WTC11 (cell line): Measurements from ENCODE around the gene BICDL2. TPM values are rescaled to one million over a fixed set of nuclear protein-coding genes. Genes with fewer than 3 reads are reported as not detected.
A peak's percentile ranks its signal among the peaks of the same experiment; 100 is the strongest.

Experiments
- ATAC-seq: fragments of 200-7000 bp; cut with Tn5 transposase; 2 replicates; pipeline ENCODE4 v1.10.0; 2021; ENCODE audit warnings: mild to moderate bottlenecking, moderate library complexity
- CTCF ChIA-PET: fragments of 300-600 bp; sonication (Branson Sonifier 250); formaldehyde crosslinking; loops from one replicate; lab custom pipeline; 2021; ENCODE audit warnings: antibody characterized with exemption; lab: Charles Lee
- POLR2A ChIA-PET: fragments of 350-600 bp; sonication (Branson Sonifier 250); formaldehyde crosslinking; loops from one replicate; lab custom pipeline; 2021; ENCODE audit warnings: antibody characterized with exemption; lab: Charles Lee
- DNase-seq: peaks from one replicate; pipeline ENCODE4 v3.0.0; 2021; ENCODE audit warnings: low spot score
- H3K27ac Mint-ChIP-seq: 2 replicates; pipeline ENCODE4 v1.8.0; 2021; ENCODE audit warnings: mixed read lengths
- H3K27me3 Mint-ChIP-seq: 2 replicates; pipeline ENCODE4 v1.8.0; 2021; ENCODE audit warnings: low read depth, mild to moderate bottlenecking, moderate library complexity, mixed read lengths
- H3K36me3 Mint-ChIP-seq: 2 replicates; pipeline ENCODE4 v1.8.0; 2021; ENCODE audit warnings: mixed read lengths
- H3K4me1 Mint-ChIP-seq: 2 replicates; pipeline ENCODE4 v1.8.0; 2022; ENCODE audit warnings: mixed read lengths
- H3K4me3 Mint-ChIP-seq: 2 replicates; pipeline ENCODE4 v1.8.0; 2021; ENCODE audit warnings: mild to moderate bottlenecking, moderate library complexity, mixed read lengths
- H3K9me3 Mint-ChIP-seq: 2 replicates; pipeline ENCODE4 v1.8.0; 2021; ENCODE audit warnings: mixed read lengths
- AR ChIP-seq: fragments of 250-450 bp; sonication (Bioruptor Pico); IDR thresholded peaks from 2 replicates; pipeline ENCODE4 v1.9.0; 2021; ENCODE audit warnings: mild to moderate bottlenecking
- CREM ChIP-seq: sonication (generic); formaldehyde crosslinking; IDR thresholded peaks from 2 replicates; pipeline ENCODE4 v1.8.1; 2022; ENCODE audit warnings: mild to moderate bottlenecking, missing genetic modification reagents, moderate library complexity
- MLX ChIP-seq: sonication (generic); formaldehyde crosslinking; IDR thresholded peaks from 2 replicates; pipeline ENCODE4 v1.8.1; 2023; ENCODE audit warnings: mild to moderate bottlenecking, missing genetic modification reagents, moderate library complexity
- PRDM15 ChIP-seq: sonication (generic); formaldehyde crosslinking; IDR thresholded peaks from 2 replicates; pipeline ENCODE4 v1.8.0; 2022; ENCODE audit warnings: missing genetic modification reagents
- ZNF532 ChIP-seq: fragments of 250-450 bp; sonication (Bioruptor Pico); IDR thresholded peaks from 2 replicates; pipeline ENCODE4 v1.9.0; 2021; ENCODE audit warnings: mild to moderate bottlenecking, borderline replicate concordance
- total RNA-seq: library from RNA; stranded (reverse); gene quantifications from 3 replicates; pipeline ENCODE4 v1.2.3, GENCODE V29; 2021

The BICDL2 gene
- total RNA-seq, 1 experiment from 2014 or later, result 28.2 TPM

GRCh38 chr16:3008690-3009037 lies 28.1 kb downstream of the BICDL2 start:
- POLR2A ChIA-PET, result interaction anchor here (1.2 to 13.9 kb wide), 6 partner anchors 13 to 91 kb away, joined by 3 to 502 read pairs (median 6); partner anchors contain the start of genes CLDN6, HCFC1R1, THOC6 and TNFRSF12A
- no peaks in the 10 kb centered on the region for H3K27me3 Mint-ChIP-seq

GRCh38 chr16:3007957-3008689 lies 28.6 kb downstream of the BICDL2 start:
- Mint-ChIP-seq H3K4me3 (peak overlapping the region; percentile 74), H3K27ac (peak overlapping the region; percentile 100), H3K9me3 (no peaks in the 10 kb centered on the region), H3K27me3 (no peaks in the 10 kb centered on the region), H3K4me1 (peaks cover 62% of the 10 kb centered on the region), H3K36me3 (no peaks in the 10 kb centered on the region)
- POLR2A ChIA-PET, result interaction anchor here (0.7 to 13.9 kb wide), 13 partner anchors 10 to 91 kb away, joined by 3 to 502 read pairs (median 3); partner anchors contain the start of genes CLDN6, HCFC1R1, KREMEN2 and PKMYT1
- CTCF ChIA-PET, result interaction anchor here (0.6 to 13.4 kb wide), 13 partner anchors 13 to 142 kb away, joined by 3 to 360 read pairs (median 4); partner anchors contain the start of genes CLDN6, HCFC1R1, KREMEN2 and PAQR4
- ATAC-seq (peak; percentile 33), DNase-seq (peak; percentile 89)
- TF ChIP-seq ZNF532 (CRISPR knock-in tag) (0 out of 2 replicates have a peak, but pooled peaks have one; percentile 25), PRDM15 (CRISPR knock-in tag) (peak; percentile 60)

More at GRCh38 chr16:3008690-3009037, 28.1 kb downstream of the BICDL2 start:
- H3K27ac Mint-ChIP-seq, result peak overlapping the region; percentile 100
- no peaks in the 10 kb centered on the region for H3K9me3 Mint-ChIP-seq
- CTCF ChIA-PET, result interaction anchor here (1.1 to 13.4 kb wide), 5 partner anchors 13 to 32 kb away, joined by 3 to 360 read pairs (median 7); partner anchors contain the start of genes CLDN6, HCFC1R1, THOC6 and TNFRSF12A
- H3K4me3 Mint-ChIP-seq, result peak overlapping the region; percentile 74
- no peak for ATAC-seq
- H3K36me3 Mint-ChIP-seq, result no peaks in the 10 kb centered on the region
- 0 out of 2 replicates have a peak, but pooled peaks have one; percentile 19 for TF ChIP-seq CREM
- no peak for TF ChIP-seq ZNF532 (CRISPR knock-in tag)
- 0 out of 2 replicates have a peak, but pooled peaks have one; percentile 4 for TF ChIP-seq AR (CRISPR knock-in tag)
- TF ChIP-seq MLX (CRISPR knock-in tag), result no peak
- no peak for DNase-seq
- peaks cover 67% of the 10 kb centered on the region for H3K4me1 Mint-ChIP-seq
